B cell (primary cell): ENCODE results near the gene CDC42SE1. TPM values are rescaled to one million over a fixed set of nuclear protein-coding genes. Genes with fewer than 3 reads are reported as not detected.

ENCODE experiments used
- ATAC-seq: fragments of 200-7000 bp; cut with Tn5 transposase; one replicate; pipeline ENCODE4 v1.10.0; 2021; ENCODE audit warnings: low read depth, mild to moderate bottlenecking, moderate number of reproducible peaks, moderate library complexity
- CTCF ChIA-PET: fragments of 350-600 bp; sonication (Branson Sonifier 250); formaldehyde crosslinking; loops from one replicate; lab custom pipeline; 2021; ENCODE audit warnings: antibody characterized with exemption, inconsistent platforms; lab: Charles Lee
- POLR2A ChIA-PET: fragments of 350-600 bp; sonication (Branson Sonifier 250); formaldehyde crosslinking; loops from one replicate; lab custom pipeline; 2021; ENCODE audit warnings: antibody characterized with exemption; lab: Charles Lee
- DNase-seq: peaks from one replicate; pipeline ENCODE4 v3.0.0; 2013
- H2AFZ ChIP-seq: 2 replicates; pipeline ENCODE4 v1.6.1; 2012; ENCODE audit warnings: mild to moderate bottlenecking, low read depth, low read length; ENCODE audit not compliant: insufficient read depth, poor library complexity, severe bottlenecking
- H3K27ac ChIP-seq, 2 donors: 1 replicate in 1 of 2; 2 replicates in 1 of 2; pipeline ENCODE4 v1.5.1; 2012 to 2013; ENCODE audit warnings: low read length in 2 of 2, mild to moderate bottlenecking in 2 of 2, moderate library complexity in 1 of 2
- H3K27me3 ChIP-seq, 4 experiments: fragments of 200-600 bp in 1 of 4; sonication (generic) in 1 of 4; replicated peaks in 1 of 4; 1 replicate in 2 of 4; 2 replicates in 2 of 4; pipeline versions ENCODE4 v1.6.1 to v1.7.0; 2013 to 2016; ENCODE audit warnings: low read length in 3 of 4, mild to moderate bottlenecking in 2 of 4, mixed read lengths in 1 of 4, moderate library complexity in 1 of 4; ENCODE audit not compliant: insufficient read depth in 4 of 4, control insufficient read depth in 3 of 4; ENCODE audit errors: control extremely low read depth in 1 of 4
- H3K36me3 ChIP-seq, 2 experiments: replicated peaks in 1 of 2; 1 replicate in 1 of 2; 2 replicates in 1 of 2; pipeline versions ENCODE4 v1.6.1 to v1.7.1; 2013; ENCODE audit warnings: low read length in 1 of 2; ENCODE audit not compliant: insufficient read depth in 2 of 2, control insufficient read depth in 1 of 2; ENCODE audit errors: control extremely low read depth in 1 of 2, extremely low read depth in 1 of 2
- H3K4me1 ChIP-seq, 2 donors: fragments of 200-600 bp in 1 of 2; sonication (generic) in 1 of 2; 1 replicate in 1 of 2; 2 replicates in 1 of 2; pipeline versions ENCODE4 v1.5.1 to v1.6.1; 2013 to 2017; ENCODE audit warnings: low read length in 2 of 2; ENCODE audit not compliant: control insufficient read depth in 2 of 2, insufficient read depth in 2 of 2
- H3K4me2 ChIP-seq: replicated peaks from 2 replicates; pipeline ENCODE3; 2012; ENCODE audit warnings: mild to moderate bottlenecking, low read depth, low read length; ENCODE audit not compliant: poor library complexity, severe bottlenecking
- H3K4me3 ChIP-seq, 5 experiments: fragments of 200-600 bp in 1 of 5; sonication (generic) in 1 of 5; 1 replicate in 3 of 5; 2 replicates in 2 of 5; pipeline versions ENCODE4 v1.5.1 to v1.7.0; 2011 to 2016; ENCODE audit warnings: low read length in 4 of 5, mild to moderate bottlenecking in 4 of 5, low read depth in 2 of 5, control low read depth in 1 of 5, moderate library complexity in 1 of 5; ENCODE audit not compliant: insufficient read depth in 1 of 5; ENCODE audit errors: control extremely low read depth in 1 of 5, extremely low read depth in 1 of 5
- H3K79me2 ChIP-seq: fragments of 200-600 bp; sonication (generic); one replicate; pipeline ENCODE4 v1.6.0; 2016; ENCODE audit warnings: low read length; ENCODE audit not compliant: control insufficient read depth, insufficient read depth
- H3K9ac ChIP-seq: fragments of 200-600 bp; sonication (generic); 2 replicates; pipeline ENCODE4 v1.6.1; 2017; ENCODE audit warnings: mild to moderate bottlenecking, low read length, moderate library complexity
- H3K9me3 ChIP-seq, 3 donors: one replicate each; pipeline versions ENCODE4 v1.6.1 to v1.7.1; 2013; ENCODE audit warnings: low read length in 2 of 3; ENCODE audit not compliant: control insufficient read depth in 2 of 3, insufficient read depth in 1 of 3; ENCODE audit errors: control extremely low read depth in 1 of 3
- H4K20me1 ChIP-seq: 2 replicates; pipeline ENCODE4 v1.6.0; 2012; ENCODE audit warnings: mild to moderate bottlenecking, low read length; ENCODE audit not compliant: insufficient read depth, control insufficient read depth, poor library complexity, severe bottlenecking
- H3K27ac Mint-ChIP-seq: one replicate; pipeline ENCODE4 v1.8.0; 2021; ENCODE audit warnings: mixed read lengths
- H3K27me3 Mint-ChIP-seq: one replicate; pipeline ENCODE4 v1.8.0; 2021; ENCODE audit warnings: mixed read lengths
- H3K4me1 Mint-ChIP-seq: one replicate; pipeline ENCODE4 v1.8.0; 2021; ENCODE audit warnings: mixed read lengths
- H3K4me3 Mint-ChIP-seq: one replicate; pipeline ENCODE4 v1.8.0; 2021; ENCODE audit warnings: mixed read lengths
- H3K9me3 Mint-ChIP-seq: one replicate; pipeline ENCODE4 v1.8.0; 2022; ENCODE audit warnings: mixed read lengths; ENCODE audit not compliant: insufficient read depth
- CTCF ChIP-seq: fragments of 200-600 bp; IDR thresholded peaks from one replicate; pipeline ENCODE4 v1.8.0; 2022; ENCODE audit warnings: antibody characterized with exemption, mild to moderate bottlenecking
- EZH2 ChIP-seq: IDR thresholded peaks from 2 replicates; pipeline ENCODE4 v1.6.1; 2012; ENCODE audit warnings: borderline replicate concordance, low read depth, mild to moderate bottlenecking, moderate library complexity, low read length; ENCODE audit not compliant: insufficient read depth, poor library complexity, severe bottlenecking
- WGBS: methylation state at CpG from one replicate; pipeline ENCODE4 v1.1.5; 2013; ENCODE audit warnings: missing lambda C conversion rate; ENCODE audit not compliant: insufficient coverage; 5-methylcytosine and 5-hydroxymethylcytosine counted together
- intact Hi-C: fragments of 100-400 bp; cut with micrococcal nuclease; formaldehyde crosslinking; loops from one replicate; pipeline ENCODE4 v1.10.0; 2022
- polyA plus RNA-seq: library from polyadenylated mRNA; depleted of rRNA; stranded (reverse); fragments of >200 nt; gene quantifications from 2 replicates; pipeline ENCODE4 v1.2.3, GENCODE V29; 2012
- small RNA-seq: library from RNA; depleted of rRNA; stranded (forward); fragments of <200 nt; gene quantifications from one replicate; pipeline ENCODE3, GENCODE V24; 2012; ENCODE audit warnings: low replicate concordance, low read depth; ENCODE audit not compliant: insufficient read length
- total RNA-seq, 2 donors: library from RNA; stranded (reverse); fragments of 120-200 nt in 1 of 2; gene quantifications; 1 replicate in 1 of 2; 2 replicates in 1 of 2; pipeline versions ENCODE4 v1.2.3 to v1.2.4, GENCODE V29; 2013 to 2022

Gene CDC42SE1
- total and polyA plus RNA-seq, 2 donors (not counting 1 experiment from before 2014, with no cell fraction given): 238 to 366 TPM

GRCh38 chr1:151001602-151002001 lies 57.8 kb downstream of the CDC42SE1 start:
- no peak overlapping the region for H3K9ac ChIP-seq
- peaks cover 18% of the 10 kb centered on the region for H3K79me2 ChIP-seq
- Mint-ChIP-seq H3K4me3 (no peak overlapping the region), H3K9me3 (no peaks in the 10 kb centered on the region), H3K27me3 (no peaks in the 10 kb centered on the region), H3K27ac (no peak overlapping the region), H3K4me1 (peaks cover 34% of the 10 kb centered on the region)
- intact Hi-C loops: no loop called here
- no peaks in the 10 kb centered on the region for H4K20me1 ChIP-seq
- H3K27ac ChIP-seq: no peak overlapping the region
- ChIA-PET POLR2A (no interaction called here), CTCF (interaction anchor here (1.2 to 1.8 kb wide), 4 partner anchors 9 to 328 kb away, joined by 3 to 6 read pairs (median 5); no protein-coding TSS in a partner anchor)
- H2AFZ ChIP-seq: no peak overlapping the region
- ATAC-seq (no peak), DNase-seq (no peak)
- H3K4me1 ChIP-seq: peaks cover 18 to 35% of the 10 kb centered on the region in 2 donors
- no peak overlapping the region for H3K4me2 ChIP-seq
- no peaks in the 10 kb centered on the region for H3K27me3 ChIP-seq
- peaks cover 3 to 15% of the 10 kb centered on the region in 2 experiments for H3K36me3 ChIP-seq
- H3K9me3 ChIP-seq: no peaks in the 10 kb centered on the region
- WGBS: 88% methylated on average over 4 of the region's 4 CpGs
- no peak overlapping the region for H3K4me3 ChIP-seq
- TF ChIP-seq CTCF: no peak
- TF ChIP-seq EZH2: no peak

Small RNA genes lying within 50 kb of the gene (small RNA-seq; reads per million reads assigned to genes)
- gene RNU6-884P: not detected

Other genes starting within 250 kb of the CDC42SE1 start
- 48.2 and 48.6 TPM in 2 replicates for gene ARNT, start 183.0 kb downstream of the CDC42SE1 start, total RNA-seq
- 17.6 and 21.0 TPM in 2 replicates for gene ARNT, start 183.0 kb downstream of the CDC42SE1 start, polyA plus RNA-seq
- not detected in 2 replicates for gene CTXND2, start 172.5 kb downstream of the CDC42SE1 start, total RNA-seq
- not detected in 2 replicates for gene CTXND2, start 172.5 kb downstream of the CDC42SE1 start, polyA plus RNA-seq
- 115 and 133 TPM in 2 replicates for gene SETDB1, start 133.3 kb downstream of the CDC42SE1 start, total RNA-seq
- gene SETDB1, start 133.3 kb downstream of the CDC42SE1 start, polyA plus RNA-seq: 57.4 and 79.6 TPM in 2 replicates
- gene CERS2, start 84.8 kb downstream of the CDC42SE1 start, total RNA-seq: 130 and 144 TPM in 2 replicates
- gene CERS2, start 84.8 kb downstream of the CDC42SE1 start, polyA plus RNA-seq: 52.5 and 68.4 TPM in 2 replicates
- gene ANXA9, start 77.3 kb downstream of the CDC42SE1 start, total RNA-seq: 0.62 TPM in 1 of 2 replicates, not detected in the other
- 0.07 and 0.09 TPM in 2 replicates for gene ANXA9, start 77.3 kb downstream of the CDC42SE1 start, polyA plus RNA-seq
- gene MINDY1, start 52.7 kb downstream of the CDC42SE1 start, total RNA-seq: 16.1 and 16.5 TPM in 2 replicates
- 4.8 and 7.6 TPM in 2 replicates for gene MINDY1, start 52.7 kb downstream of the CDC42SE1 start, polyA plus RNA-seq
- gene PRUNE1, start 51.2 kb downstream of the CDC42SE1 start, total RNA-seq: 20.8 and 21.3 TPM in 2 replicates
- 13.3 and 15.9 TPM in 2 replicates for gene PRUNE1, start 51.2 kb downstream of the CDC42SE1 start, polyA plus RNA-seq
- gene BNIPL, start 23.0 kb downstream of the CDC42SE1 start, total RNA-seq: 1.8 and 2.5 TPM in 2 replicates
- gene BNIPL, start 23.0 kb downstream of the CDC42SE1 start, polyA plus RNA-seq: 0.81 and 2.8 TPM in 2 replicates
- 4.5 and 7.6 TPM in 2 replicates for gene C1orf56, start 11.9 kb downstream of the CDC42SE1 start, total RNA-seq
- 2.4 and 2.5 TPM in 2 replicates for gene C1orf56, start 11.9 kb downstream of the CDC42SE1 start, polyA plus RNA-seq
- 1.1 and 1.5 TPM in 2 replicates for gene MLLT11, start 775 bp upstream of the CDC42SE1 start, total RNA-seq
- 2.4 and 2.7 TPM in 2 replicates for gene MLLT11, start 775 bp upstream of the CDC42SE1 start, polyA plus RNA-seq
- 22.4 and 22.9 TPM in 2 replicates for gene GABPB2, start 11.1 kb upstream of the CDC42SE1 start, total RNA-seq
- 15.1 and 22.3 TPM in 2 replicates for gene GABPB2, start 11.1 kb upstream of the CDC42SE1 start, polyA plus RNA-seq
- 0.86 and 1.5 TPM in 2 replicates for gene SEMA6C, start 87.0 kb upstream of the CDC42SE1 start, total RNA-seq
- gene SEMA6C, start 87.0 kb upstream of the CDC42SE1 start, polyA plus RNA-seq: 0.81 and 1.3 TPM in 2 replicates
- gene TNFAIP8L2, start 97.0 kb upstream of the CDC42SE1 start, total RNA-seq: 14.9 and 17.6 TPM in 2 replicates
- gene TNFAIP8L2, start 97.0 kb upstream of the CDC42SE1 start, polyA plus RNA-seq: 5.5 and 9.1 TPM in 2 replicates
- gene LYSMD1, start 106.3 kb upstream of the CDC42SE1 start, total RNA-seq: 5.8 TPM in 2 replicates
- gene LYSMD1, start 106.3 kb upstream of the CDC42SE1 start, polyA plus RNA-seq: 0.68 and 1.4 TPM in 2 replicates
- gene SCNM1, start 106.5 kb upstream of the CDC42SE1 start, total RNA-seq: 53.6 and 57.6 TPM in 2 replicates
- gene SCNM1, start 106.5 kb upstream of the CDC42SE1 start, polyA plus RNA-seq: 38.2 and 46.5 TPM in 2 replicates
- 3.5 and 5.1 TPM in 2 replicates for gene TMOD4, start 116.4 kb upstream of the CDC42SE1 start, total RNA-seq
- gene TMOD4, start 116.4 kb upstream of the CDC42SE1 start, polyA plus RNA-seq: 1.7 and 2.3 TPM in 2 replicates
- gene VPS72, start 130.6 kb upstream of the CDC42SE1 start, total RNA-seq: 48.7 and 71.3 TPM in 2 replicates
- 30.3 and 42.1 TPM in 2 replicates for gene VPS72, start 130.6 kb upstream of the CDC42SE1 start, polyA plus RNA-seq
- gene PIP5K1A, start 138.9 kb upstream of the CDC42SE1 start, total RNA-seq: 76.1 and 78.4 TPM in 2 replicates
- 57.4 and 59.4 TPM in 2 replicates for gene PIP5K1A, start 138.9 kb upstream of the CDC42SE1 start, polyA plus RNA-seq
- gene PSMD4, start 195.1 kb upstream of the CDC42SE1 start, total RNA-seq: 142 and 169 TPM in 2 replicates
- 117 and 136 TPM in 2 replicates for gene PSMD4, start 195.1 kb upstream of the CDC42SE1 start, polyA plus RNA-seq
- gene ZNF687, start 222.7 kb upstream of the CDC42SE1 start, total RNA-seq: 49.6 and 54.0 TPM in 2 replicates
- 29.1 and 37.0 TPM in 2 replicates for gene ZNF687, start 222.7 kb upstream of the CDC42SE1 start, polyA plus RNA-seq